Keratinocyte (primary cell): ENCODE measurements around the gene SCNN1B. TPM values are rescaled to one million over a fixed set of nuclear protein-coding genes. Genes with fewer than 3 reads are reported as not detected.

ENCODE experiments used
- DNase-seq: peaks from one replicate; pipeline ENCODE4 v3.0.0-alpha.2; 2011; ENCODE audit warnings: low read depth, missing footprints, low spot score
- FAIRE-seq: peaks from 2 replicates; lab custom pipeline; 2011; peaks lifted over from hg19 to GRCh38; lab: Jason Lieb, UNC
- H2AFZ ChIP-seq: 2 replicates; pipeline ENCODE4 v1.6.0; 2012; ENCODE audit warnings: low read length, control low read depth, inconsistent platforms; ENCODE audit not compliant: control insufficient read depth
- H3K27ac ChIP-seq: 2 replicates; pipeline ENCODE4 v1.5.1; 2011; ENCODE audit warnings: low read length; ENCODE audit not compliant: control insufficient read depth, insufficient read depth
- H3K27me3 ChIP-seq: 3 replicates; pipeline ENCODE4 v1.6.0; 2011; ENCODE audit warnings: low read length; ENCODE audit not compliant: control insufficient read depth, insufficient read depth; ENCODE audit errors: extremely low read depth
- H3K36me3 ChIP-seq, 2 experiments: 2 replicates in 1 of 2; 3 replicates in 1 of 2; pipeline ENCODE4 v1.5.1; 2011; ENCODE audit warnings: low read length in 2 of 2, mild to moderate bottlenecking in 1 of 2; ENCODE audit not compliant: control insufficient read depth in 2 of 2, insufficient read depth in 2 of 2; ENCODE audit errors: extremely low read depth in 1 of 2
- H3K4me1 ChIP-seq: 3 replicates; pipeline ENCODE4 v1.5.1; 2011; ENCODE audit warnings: low read length; ENCODE audit not compliant: control insufficient read depth, insufficient read depth; ENCODE audit errors: extremely low read depth
- H3K4me2 ChIP-seq: 3 replicates; pipeline ENCODE4 v1.6.0; 2011; ENCODE audit warnings: low read depth, low read length; ENCODE audit not compliant: control insufficient read depth, insufficient read depth; ENCODE audit errors: extremely low read depth
- H3K4me3 ChIP-seq, 3 experiments: fragments of 200-600 bp in 1 of 3; sonication (generic) in 1 of 3; 2 replicates in 2 of 3; 3 replicates in 1 of 3; pipeline ENCODE4 v1.5.1; 2011 to 2016; ENCODE audit warnings: low read length in 3 of 3, mild to moderate bottlenecking in 3 of 3, control low read depth in 2 of 3, inconsistent platforms in 1 of 3, low read depth in 1 of 3, mixed read lengths in 1 of 3, mixed run types in 1 of 3, moderate library complexity in 1 of 3; ENCODE audit not compliant: control insufficient read depth in 2 of 3, insufficient read depth in 2 of 3; ENCODE audit errors: extremely low read depth in 1 of 3
- H3K79me2 ChIP-seq: 2 replicates; pipeline ENCODE4 v1.6.0; 2012; ENCODE audit warnings: low read length; ENCODE audit not compliant: control insufficient read depth, insufficient read depth
- H3K9ac ChIP-seq: 3 replicates; pipeline ENCODE4 v1.6.0; 2011; ENCODE audit warnings: low read length; ENCODE audit not compliant: control insufficient read depth, insufficient read depth; ENCODE audit errors: extremely low read depth
- H3K9me1 ChIP-seq: 3 replicates; pipeline ENCODE4 v1.6.0; 2011; ENCODE audit warnings: low read length; ENCODE audit not compliant: control insufficient read depth, insufficient read depth; ENCODE audit errors: extremely low read depth
- H3K9me3 ChIP-seq: 2 replicates; pipeline ENCODE4 v1.5.1; 2012; ENCODE audit warnings: low read depth, low read length; ENCODE audit not compliant: control insufficient read depth
- H4K20me1 ChIP-seq: 3 replicates; pipeline ENCODE4 v1.6.0; 2011; ENCODE audit warnings: low read length; ENCODE audit not compliant: control insufficient read depth, insufficient read depth; ENCODE audit errors: extremely low read depth
- EZH2 ChIP-seq: IDR thresholded peaks from one replicate; pipeline ENCODE4 v1.6.1; 2012; ENCODE audit warnings: inconsistent platforms, mild to moderate bottlenecking, low read length, moderate library complexity
- dilution Hi-C: fragments of 300-500 bp; cut with MboI; formaldehyde crosslinking; loops from one replicate; pipeline ENCODE4 v1.7.0; 2020; ENCODE audit warnings: low sequenced_read_pairs; ENCODE audit not compliant: extremely low pct_ligation_motif_present
- polyA plus RNA-seq, 5 experiments: library from polyadenylated mRNA; depleted of rRNA in 3 of 5; stranded (reverse) in 3 of 5; stranded (forward) in 1 of 5; unstranded in 1 of 5; fragments of >200 nt; gene quantifications; 1 replicate in 1 of 5; 2 replicates in 3 of 5; 3 replicates in 1 of 5; pipeline versions ENCODE4 v1.2.1 to v1.2.3, GENCODE V29; 2011 to 2012; ENCODE audit warnings: missing spikeins in 2 of 5, low read depth in 1 of 5, low replicate concordance in 1 of 5
- TF ChIP-seq, protein P1 (sequence below), 3 experiments: IDR thresholded peaks in 1 of 3; conservative IDR thresholded peaks in 1 of 3; optimal IDR thresholded peaks in 1 of 3; 2 replicates in 2 of 3; 3 replicates in 1 of 3; pipeline versions ENCODE3 to v1.5.1; 2011; ENCODE audit warnings: low read length in 3 of 3, mild to moderate bottlenecking in 3 of 3, moderate library complexity in 2 of 3, control low read depth in 1 of 3, inconsistent platforms in 1 of 3; ENCODE audit not compliant: insufficient read depth in 2 of 3; ENCODE audit errors: extremely low read depth in 1 of 3

The SCNN1B gene
- polyA plus RNA-seq, 1 donor (not counting 4 experiments of a cell fraction or from before 2014, with no cell fraction given) = 0.92 TPM

DNA sequence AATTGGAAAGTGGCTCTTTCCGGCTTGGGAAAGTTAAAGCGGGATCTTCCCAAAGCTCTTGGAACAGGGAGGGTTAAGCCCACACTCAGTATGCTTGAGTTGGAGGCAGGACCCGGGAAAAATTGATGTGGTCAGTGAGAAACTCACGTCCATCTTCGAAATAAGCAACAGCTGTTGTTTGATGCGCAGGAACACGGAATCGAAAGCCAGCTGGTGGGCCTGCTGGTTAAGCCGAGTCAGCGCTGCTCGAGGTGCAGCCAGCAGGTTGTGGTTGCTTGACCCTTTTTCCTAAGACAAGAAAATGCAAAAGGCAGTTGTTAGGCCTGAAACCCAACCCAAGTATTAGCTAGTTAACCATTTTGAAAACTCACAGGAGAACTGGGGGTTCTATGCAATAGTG lies 101.4 kb downstream of the SCNN1B start:
- no peaks in the 10 kb centered on the region for H3K79me2 ChIP-seq
- H3K36me3 ChIP-seq = peaks cover 0 to 30% of the 10 kb centered on the region in 2 experiments
- H4K20me1 ChIP-seq = no peaks in the 10 kb centered on the region
- no peak overlapping the region for H2AFZ ChIP-seq
- no peaks in the 10 kb centered on the region for H3K9me1 ChIP-seq
- TF ChIP-seq EZH2 = no peak
- TF ChIP-seq, protein P1, sequence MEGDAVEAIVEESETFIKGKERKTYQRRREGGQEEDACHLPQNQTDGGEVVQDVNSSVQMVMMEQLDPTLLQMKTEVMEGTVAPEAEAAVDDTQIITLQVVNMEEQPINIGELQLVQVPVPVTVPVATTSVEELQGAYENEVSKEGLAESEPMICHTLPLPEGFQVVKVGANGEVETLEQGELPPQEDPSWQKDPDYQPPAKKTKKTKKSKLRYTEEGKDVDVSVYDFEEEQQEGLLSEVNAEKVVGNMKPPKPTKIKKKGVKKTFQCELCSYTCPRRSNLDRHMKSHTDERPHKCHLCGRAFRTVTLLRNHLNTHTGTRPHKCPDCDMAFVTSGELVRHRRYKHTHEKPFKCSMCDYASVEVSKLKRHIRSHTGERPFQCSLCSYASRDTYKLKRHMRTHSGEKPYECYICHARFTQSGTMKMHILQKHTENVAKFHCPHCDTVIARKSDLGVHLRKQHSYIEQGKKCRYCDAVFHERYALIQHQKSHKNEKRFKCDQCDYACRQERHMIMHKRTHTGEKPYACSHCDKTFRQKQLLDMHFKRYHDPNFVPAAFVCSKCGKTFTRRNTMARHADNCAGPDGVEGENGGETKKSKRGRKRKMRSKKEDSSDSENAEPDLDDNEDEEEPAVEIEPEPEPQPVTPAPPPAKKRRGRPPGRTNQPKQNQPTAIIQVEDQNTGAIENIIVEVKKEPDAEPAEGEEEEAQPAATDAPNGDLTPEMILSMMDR (optimal IDR thresholded peaks at IDR 0.05 in 1 of 3, IDR thresholded peaks at IDR 0.05 in 1 of 3, conservative IDR thresholded peaks at IDR 0.05 in 1 of 3; ENCODE audit: extremely low read depth in 1 of 3, insufficient read depth in 2 of 3, low read length in 3 of 3) = no peak
- H3K9me3 ChIP-seq = no peaks in the 10 kb centered on the region
- H3K27ac ChIP-seq = no peak overlapping the region
- dilution Hi-C loops = no loop called here
- DNase-seq (no peak), FAIRE-seq (no peak)
- H3K4me3 ChIP-seq = no peak overlapping the region
- H3K4me1 ChIP-seq = no peaks in the 10 kb centered on the region
- H3K9ac ChIP-seq = no peak overlapping the region
- H3K4me2 ChIP-seq = no peak overlapping the region
- no peaks in the 10 kb centered on the region for H3K27me3 ChIP-seq

DNA sequence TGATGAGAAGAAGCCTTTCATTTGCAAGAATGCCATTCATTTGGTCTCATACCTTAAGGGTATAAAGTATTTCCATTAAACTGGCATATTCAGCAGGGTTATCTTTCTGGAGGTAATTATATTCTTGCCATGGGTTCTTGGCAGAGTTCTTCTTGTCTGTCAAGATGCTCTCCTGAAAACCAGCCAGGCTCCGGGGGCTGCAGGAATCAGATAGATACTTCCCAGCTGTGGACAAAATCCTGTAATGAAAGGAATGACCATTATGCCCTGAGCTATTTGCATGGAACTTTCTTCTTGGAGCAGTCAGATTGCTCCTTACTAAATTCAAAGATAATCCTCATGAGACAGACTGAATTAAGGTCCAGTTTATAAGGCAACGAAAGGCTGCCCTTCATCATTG lies 103.9 kb downstream of the SCNN1B start:
- FAIRE-seq = no peak
- no peak overlapping the region for H3K4me3 ChIP-seq
- no peak for DNase-seq
- TF ChIP-seq EZH2 = no peak
- TF ChIP-seq, protein P1 (optimal IDR thresholded peaks at IDR 0.05 in 1 of 3, IDR thresholded peaks at IDR 0.05 in 1 of 3, conservative IDR thresholded peaks at IDR 0.05 in 1 of 3; ENCODE audit: extremely low read depth in 1 of 3, insufficient read depth in 2 of 3, low read length in 3 of 3) = no peak
- H3K9ac ChIP-seq = no peak overlapping the region
- dilution Hi-C loops = no loop called here
- no peaks in the 10 kb centered on the region for H3K79me2 ChIP-seq
- no peaks in the 10 kb centered on the region for H3K4me1 ChIP-seq
- H3K27ac ChIP-seq = no peak overlapping the region
- no peaks in the 10 kb centered on the region for H3K27me3 ChIP-seq
- no peaks in the 10 kb centered on the region for H3K9me1 ChIP-seq
- no peak overlapping the region for H3K4me2 ChIP-seq
- H4K20me1 ChIP-seq = no peaks in the 10 kb centered on the region
- peaks cover 0 to 28% of the 10 kb centered on the region in 2 experiments for H3K36me3 ChIP-seq
- no peak overlapping the region for H2AFZ ChIP-seq
- no peaks in the 10 kb centered on the region for H3K9me3 ChIP-seq
